Keratinocyte (primary cell): ENCODE data around the gene NUP133. TPM values are rescaled to one million over a fixed set of nuclear protein-coding genes. Genes with fewer than 3 reads are reported as not detected.
A peak's percentile ranks its signal among the peaks of the same experiment; 100 is the strongest.

Experiments
- DNase-seq: peaks from one replicate; pipeline ENCODE4 v3.0.0-alpha.2; 2011; ENCODE audit warnings: low read depth, missing footprints, low spot score
- FAIRE-seq: peaks from 2 replicates; lab custom pipeline; 2011; peaks lifted over from hg19 to GRCh38; lab: Jason Lieb, UNC
- H2AFZ ChIP-seq: 2 replicates; pipeline ENCODE4 v1.6.0; 2012; ENCODE audit warnings: low read length, control low read depth, inconsistent platforms; ENCODE audit not compliant: control insufficient read depth
- H3K27ac ChIP-seq: 2 replicates; pipeline ENCODE4 v1.5.1; 2011; ENCODE audit warnings: low read length; ENCODE audit not compliant: control insufficient read depth, insufficient read depth
- H3K27me3 ChIP-seq: 3 replicates; pipeline ENCODE4 v1.6.0; 2011; ENCODE audit warnings: low read length; ENCODE audit not compliant: control insufficient read depth, insufficient read depth; ENCODE audit errors: extremely low read depth
- H3K36me3 ChIP-seq, 2 experiments: 2 replicates in 1 of 2; 3 replicates in 1 of 2; pipeline ENCODE4 v1.5.1; 2011; ENCODE audit warnings: low read length in 2 of 2, mild to moderate bottlenecking in 1 of 2; ENCODE audit not compliant: control insufficient read depth in 2 of 2, insufficient read depth in 2 of 2; ENCODE audit errors: extremely low read depth in 1 of 2
- H3K4me1 ChIP-seq: 3 replicates; pipeline ENCODE4 v1.5.1; 2011; ENCODE audit warnings: low read length; ENCODE audit not compliant: control insufficient read depth, insufficient read depth; ENCODE audit errors: extremely low read depth
- H3K4me2 ChIP-seq: 3 replicates; pipeline ENCODE4 v1.6.0; 2011; ENCODE audit warnings: low read depth, low read length; ENCODE audit not compliant: control insufficient read depth, insufficient read depth; ENCODE audit errors: extremely low read depth
- H3K4me3 ChIP-seq, 3 experiments: fragments of 200-600 bp in 1 of 3; sonication (generic) in 1 of 3; 2 replicates in 2 of 3; 3 replicates in 1 of 3; pipeline ENCODE4 v1.5.1; 2011 to 2016; ENCODE audit warnings: low read length in 3 of 3, mild to moderate bottlenecking in 3 of 3, control low read depth in 2 of 3, inconsistent platforms in 1 of 3, low read depth in 1 of 3, mixed read lengths in 1 of 3, mixed run types in 1 of 3, moderate library complexity in 1 of 3; ENCODE audit not compliant: control insufficient read depth in 2 of 3, insufficient read depth in 2 of 3; ENCODE audit errors: extremely low read depth in 1 of 3
- H3K79me2 ChIP-seq: 2 replicates; pipeline ENCODE4 v1.6.0; 2012; ENCODE audit warnings: low read length; ENCODE audit not compliant: control insufficient read depth, insufficient read depth
- H3K9ac ChIP-seq: 3 replicates; pipeline ENCODE4 v1.6.0; 2011; ENCODE audit warnings: low read length; ENCODE audit not compliant: control insufficient read depth, insufficient read depth; ENCODE audit errors: extremely low read depth
- H3K9me1 ChIP-seq: 3 replicates; pipeline ENCODE4 v1.6.0; 2011; ENCODE audit warnings: low read length; ENCODE audit not compliant: control insufficient read depth, insufficient read depth; ENCODE audit errors: extremely low read depth
- H3K9me3 ChIP-seq: 2 replicates; pipeline ENCODE4 v1.5.1; 2012; ENCODE audit warnings: low read depth, low read length; ENCODE audit not compliant: control insufficient read depth
- H4K20me1 ChIP-seq: 3 replicates; pipeline ENCODE4 v1.6.0; 2011; ENCODE audit warnings: low read length; ENCODE audit not compliant: control insufficient read depth, insufficient read depth; ENCODE audit errors: extremely low read depth
- CTCF ChIP-seq, 3 experiments: IDR thresholded peaks in 1 of 3; conservative IDR thresholded peaks in 1 of 3; optimal IDR thresholded peaks in 1 of 3; 2 replicates in 2 of 3; 3 replicates in 1 of 3; pipeline versions ENCODE3 to v1.5.1; 2011; ENCODE audit warnings: low read length in 3 of 3, mild to moderate bottlenecking in 3 of 3, moderate library complexity in 2 of 3, control low read depth in 1 of 3, inconsistent platforms in 1 of 3; ENCODE audit not compliant: insufficient read depth in 2 of 3; ENCODE audit errors: extremely low read depth in 1 of 3
- EZH2 ChIP-seq: IDR thresholded peaks from one replicate; pipeline ENCODE4 v1.6.1; 2012; ENCODE audit warnings: inconsistent platforms, mild to moderate bottlenecking, low read length, moderate library complexity
- dilution Hi-C: fragments of 300-500 bp; cut with MboI; formaldehyde crosslinking; loops from one replicate; pipeline ENCODE4 v1.7.0; 2020; ENCODE audit warnings: low sequenced_read_pairs; ENCODE audit not compliant: extremely low pct_ligation_motif_present
- polyA plus RNA-seq, 5 experiments: library from polyadenylated mRNA; depleted of rRNA in 3 of 5; stranded (reverse) in 3 of 5; stranded (forward) in 1 of 5; unstranded in 1 of 5; fragments of >200 nt; gene quantifications; 1 replicate in 1 of 5; 2 replicates in 3 of 5; 3 replicates in 1 of 5; pipeline versions ENCODE4 v1.2.1 to v1.2.3, GENCODE V29; 2011 to 2012; ENCODE audit warnings: missing spikeins in 2 of 5, low read depth in 1 of 5, low replicate concordance in 1 of 5

The NUP133 gene
- polyA plus RNA-seq, 1 donor (not counting 4 experiments of a cell fraction or from before 2014, with no cell fraction given) = 25.2 TPM

GRCh38 chr1:229432116-229432461 lies 76.1 kb downstream of the NUP133 start:
- Histone ChIP-seq H3K9me3 (no peaks in the 10 kb centered on the region), H3K9ac (no peak overlapping the region), H2AFZ (peak overlapping the region; percentile 19), H3K4me2 (peak overlapping the region; percentile 16), H4K20me1 (no peaks in the 10 kb centered on the region), H3K27ac (no peak overlapping the region), H3K4me3 (no peak overlapping the region), H3K9me1 (peaks cover 2% of the 10 kb centered on the region), H3K36me3 (no peaks in the 10 kb centered on the region), H3K79me2 (no peaks in the 10 kb centered on the region), H3K4me1 (no peaks in the 10 kb centered on the region), H3K27me3 (peaks cover 73% of the 10 kb centered on the region)
- TF ChIP-seq CTCF (optimal IDR thresholded peaks at IDR 0.05 in 1 of 3, IDR thresholded peaks at IDR 0.05 in 1 of 3, conservative IDR thresholded peaks at IDR 0.05 in 1 of 3; ENCODE audit: extremely low read depth in 1 of 3, insufficient read depth in 2 of 3, low read length in 3 of 3) (no peak), EZH2 (no peak)
- dilution Hi-C loops = no loop called here
- DNase-seq = no peak
- FAIRE-seq = no peak

GRCh38 chr1:229431284-229432115 lies 76.6 kb downstream of the NUP133 start:
- FAIRE-seq = no peak
- dilution Hi-C loops = no loop called here
- Histone ChIP-seq H4K20me1 (no peaks in the 10 kb centered on the region), H3K27me3 (peaks cover 76% of the 10 kb centered on the region), H3K27ac (no peak overlapping the region), H3K4me3 (no peak overlapping the region), H3K4me1 (no peaks in the 10 kb centered on the region), H3K79me2 (no peaks in the 10 kb centered on the region), H3K36me3 (no peaks in the 10 kb centered on the region), H3K9me1 (peaks cover 2% of the 10 kb centered on the region), H3K4me2 (peak overlapping the region; percentile 38), H2AFZ (peak overlapping the region; percentile 19), H3K9me3 (no peaks in the 10 kb centered on the region), H3K9ac (no peak overlapping the region)
- no peak for DNase-seq
- TF ChIP-seq EZH2 (peak; percentile 98), CTCF (optimal IDR thresholded peaks at IDR 0.05 in 1 of 3, IDR thresholded peaks at IDR 0.05 in 1 of 3, conservative IDR thresholded peaks at IDR 0.05 in 1 of 3; ENCODE audit: extremely low read depth in 1 of 3, insufficient read depth in 2 of 3, low read length in 3 of 3) (no peak)
